GM21423 (cell line): ENCODE data around the gene TCEA2.
"Not testable (repeated sequence)": the region's sequence is repeated elsewhere in the genome, so short reads cannot be mapped to it uniquely, and the experiment has no call there.

Experiments
- ATAC-seq: cut with Tn5 transposase; IDR thresholded peaks from one replicate; pipeline ENCODE4 v1.9.1; 2021; ENCODE audit warnings: mild to moderate bottlenecking, moderate library complexity; ENCODE audit not compliant: unreplicated experiment

Gene TCEA2

DNA sequence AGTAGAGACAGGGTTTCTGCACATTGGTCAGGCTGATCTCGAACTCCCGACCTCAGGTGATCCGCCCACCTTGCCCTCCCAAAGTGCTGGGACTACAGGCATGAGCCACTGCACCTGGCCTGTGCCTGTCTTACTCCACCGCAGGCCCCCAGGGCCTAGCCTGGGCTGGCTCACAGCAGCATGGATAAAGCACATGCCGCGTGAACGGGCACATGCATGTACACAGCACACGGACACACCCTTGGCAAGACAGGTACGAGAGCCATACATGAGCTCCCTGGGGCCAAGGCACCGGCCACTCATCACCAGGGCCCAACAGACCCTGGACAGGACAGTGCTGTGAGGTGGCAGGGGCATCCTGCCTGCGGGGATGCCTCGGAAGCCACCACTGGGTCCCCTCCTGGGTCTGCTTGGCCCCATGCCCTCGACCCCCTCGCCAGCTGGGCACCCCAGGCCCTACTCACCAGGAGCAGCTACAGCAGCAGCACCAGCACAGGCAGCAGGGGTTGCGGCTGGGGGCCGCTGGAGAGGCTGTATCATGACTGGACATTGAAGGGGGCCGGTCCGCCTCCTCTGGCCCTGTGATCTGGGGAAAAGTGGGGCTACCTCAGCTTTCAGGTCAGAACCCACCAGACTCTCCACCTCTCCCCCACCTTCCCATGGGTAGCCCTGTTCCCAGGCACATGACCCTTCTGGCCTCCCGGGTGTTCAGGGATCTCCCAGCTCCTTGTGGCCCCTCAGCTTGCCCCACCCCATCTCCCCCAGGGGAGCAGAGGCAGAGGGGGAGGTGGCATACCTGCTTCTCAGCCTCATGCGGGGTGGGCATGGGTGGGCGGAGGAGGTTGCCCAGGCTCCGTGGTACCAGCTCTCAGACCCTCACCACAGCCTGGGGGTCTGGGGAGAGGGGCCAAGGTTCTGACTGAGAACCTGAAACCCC is 13.3 kb downstream of the TCEA2 start:
- no peak for ATAC-seq

DNA sequence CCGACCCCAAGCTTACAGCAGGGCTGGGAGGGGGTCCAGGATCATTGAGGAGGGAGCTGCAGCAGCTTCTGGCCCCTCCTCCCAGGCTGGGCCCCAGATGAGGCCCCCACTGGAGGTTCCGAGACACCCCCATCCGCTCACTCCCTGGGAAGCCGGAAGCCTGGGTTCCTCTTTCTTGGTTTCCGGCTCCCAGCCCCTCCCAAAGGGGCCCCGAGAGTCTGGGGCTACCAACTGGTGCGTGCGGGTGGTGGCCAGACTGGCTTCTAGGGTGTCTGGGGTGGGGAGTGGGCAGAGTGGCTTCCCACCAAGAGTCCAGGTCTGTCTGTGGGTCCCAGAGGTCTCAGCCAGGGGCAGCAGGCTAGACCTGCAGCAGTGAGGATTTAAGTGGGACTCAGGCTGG is 14.1 kb downstream of the TCEA2 start:
- no peak for ATAC-seq

- ATAC-seq: no peak
Observed at GRCh38 chr20:64077541-64077875, 14.5 kb downstream of the TCEA2 start.

DNA sequence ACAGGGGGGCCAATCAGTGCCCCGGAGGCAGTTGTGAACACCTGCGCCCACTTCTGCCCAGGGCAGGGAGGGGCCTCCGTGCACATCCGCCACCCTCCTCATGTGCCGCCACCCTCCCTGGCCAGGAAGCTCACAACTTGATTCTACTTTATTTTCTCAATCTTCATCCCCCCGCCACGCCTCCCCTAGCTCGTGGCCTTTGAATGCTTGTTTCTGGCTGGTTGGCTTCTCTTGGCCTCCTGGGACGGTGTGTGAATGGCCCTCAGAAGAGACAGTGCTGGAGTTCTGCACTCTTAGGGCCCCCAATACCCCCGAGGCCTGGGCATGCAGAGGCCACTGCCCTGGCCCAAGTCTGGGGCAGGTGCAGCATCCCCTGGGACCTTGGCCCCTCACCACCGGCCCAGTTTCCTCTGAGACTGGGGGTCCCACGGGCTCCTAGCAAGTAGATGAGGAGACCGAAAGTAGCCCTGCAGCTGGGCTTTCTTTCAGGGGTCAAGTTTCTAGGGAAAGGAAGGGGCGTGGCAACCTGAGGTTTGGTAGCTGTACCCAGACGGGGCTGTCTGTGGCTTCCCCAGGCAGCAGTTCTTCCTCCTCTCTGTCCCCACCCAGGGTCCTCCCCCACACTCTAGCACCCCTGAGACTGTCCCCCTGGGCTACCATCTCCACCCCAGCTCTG is 15.0 kb downstream of the TCEA2 start:
- ATAC-seq: no peak

DNA sequence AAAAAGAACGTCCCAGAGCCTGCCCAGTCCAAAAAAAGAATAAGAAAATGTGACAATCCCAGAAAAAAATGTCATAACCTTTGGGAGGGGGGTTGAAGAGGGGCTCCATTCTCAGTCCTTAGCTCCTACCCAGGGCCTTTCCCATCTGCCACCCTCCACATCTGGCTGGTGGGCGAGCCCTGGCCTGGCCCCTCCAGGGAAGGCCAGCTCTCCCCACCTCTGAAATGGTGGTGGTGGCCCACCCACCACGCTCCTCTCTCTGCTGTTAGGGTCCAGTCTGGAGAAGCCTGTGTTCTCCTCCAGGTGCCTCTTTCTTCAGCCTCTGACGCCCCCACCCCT is 15.9 kb downstream of the TCEA2 start:
- ATAC-seq: no peak

DNA sequence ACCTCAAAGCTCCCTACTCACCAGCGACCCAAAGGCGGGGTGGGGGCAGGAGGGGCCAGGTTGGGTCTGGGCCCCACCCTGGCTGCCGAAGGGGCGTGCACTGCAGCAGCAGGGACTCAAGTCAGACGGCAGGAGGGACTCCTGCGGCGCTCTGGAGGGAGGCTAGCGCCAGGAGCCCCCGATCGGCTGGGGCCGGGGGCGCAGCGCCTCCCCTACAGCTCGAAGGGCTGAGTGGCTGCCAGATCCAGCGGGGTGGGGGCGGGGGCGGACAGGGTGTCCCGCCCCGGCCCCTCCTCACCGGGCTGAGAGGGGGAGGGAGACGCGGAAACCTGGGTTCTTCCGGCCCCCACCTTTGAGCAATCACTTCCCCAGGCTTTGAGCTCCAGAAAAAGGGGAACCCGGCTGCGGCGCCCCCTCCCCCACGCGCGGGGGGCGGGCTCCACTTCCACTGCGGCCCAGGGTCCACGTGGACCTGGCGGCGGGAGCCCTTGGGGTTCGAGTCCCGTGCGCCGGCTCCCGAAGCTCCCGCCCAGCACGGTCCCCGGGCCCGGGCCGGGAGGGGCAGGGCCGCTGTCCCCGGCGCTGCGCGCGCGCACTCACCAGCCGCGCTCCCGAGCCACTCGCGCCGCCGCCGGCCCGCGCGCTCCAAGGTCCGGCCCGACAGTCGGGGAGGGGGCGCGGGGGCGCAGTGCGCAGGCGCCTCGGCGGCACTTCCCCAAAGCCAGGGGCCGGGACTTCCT is 16.4 kb downstream of the TCEA2 start, which contains the start of gene RGS19:
Gene RGS19, minus strand, starts transcription at position 246 of the 740 bp plus-strand sequence. CDS start 2,632 bp downstream, outside the sequence.
- ATAC-seq: peak; percentile 34

GRCh38 chr20:64080013-64080812 is 17.2 kb downstream of the TCEA2 start, which contains the start of gene OPRL1:
Gene OPRL1, plus strand, starts transcription at chr20:64080082. Its CDS starts 12,639 bp downstream, at chr20:64092721.
- ATAC-seq: no peak

- ATAC-seq: no peak
Observed at GRCh38 chr20:64080813-64081623, 18.0 kb downstream of the TCEA2 start.

DNA sequence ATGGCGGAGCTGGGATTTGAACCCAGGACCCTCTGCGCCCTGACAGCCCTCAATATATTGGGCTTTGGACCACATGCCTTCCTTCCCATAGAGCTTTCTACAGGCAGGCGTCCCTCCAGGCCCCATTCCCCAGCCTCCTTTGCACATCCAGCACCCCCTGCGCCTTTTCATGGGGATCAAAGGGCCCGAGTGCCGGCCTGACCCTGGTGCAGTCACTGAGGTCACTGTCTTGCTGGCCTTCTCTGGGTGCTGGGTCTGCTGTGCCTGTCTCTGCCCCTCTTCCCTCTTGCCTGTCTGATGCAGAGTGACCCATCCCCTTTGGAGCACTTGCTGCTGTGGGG is 18.6 kb downstream of the TCEA2 start:
- ATAC-seq: no peak

- ATAC-seq: no peak
Observed at GRCh38 chr20:64082126-64082731, 19.2 kb downstream of the TCEA2 start.

DNA sequence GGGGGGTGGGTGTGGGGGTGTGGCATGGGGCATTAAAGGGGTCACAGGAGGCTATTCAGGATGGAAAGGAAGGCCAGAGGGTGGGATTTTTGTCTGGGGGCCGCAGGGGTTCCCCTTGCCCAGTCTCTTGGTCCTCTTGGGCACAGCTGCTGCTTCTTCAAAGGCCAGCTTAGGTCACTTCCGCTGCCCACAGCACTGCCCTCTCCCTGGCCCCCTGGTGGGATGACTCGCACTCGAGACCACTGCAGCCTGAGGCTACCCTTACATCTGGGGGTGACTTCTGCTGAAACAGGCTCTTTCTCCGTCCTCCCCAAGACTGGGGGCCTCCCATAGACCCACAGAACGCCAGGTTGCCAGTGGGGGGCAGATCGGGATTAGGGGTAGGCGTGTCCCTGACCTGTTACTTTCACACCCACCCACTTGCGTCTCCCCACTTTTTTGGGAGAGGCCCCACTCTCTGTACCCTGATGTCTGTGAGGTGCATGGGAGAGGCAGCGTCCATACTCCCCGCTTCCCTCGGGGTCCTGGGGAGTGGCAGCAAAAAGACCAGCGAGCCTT is 19.9 kb downstream of the TCEA2 start:
- no peak for ATAC-seq

- ATAC-seq: no peak
Observed at GRCh38 chr20:64083378-64083803, 20.4 kb downstream of the TCEA2 start.

DNA sequence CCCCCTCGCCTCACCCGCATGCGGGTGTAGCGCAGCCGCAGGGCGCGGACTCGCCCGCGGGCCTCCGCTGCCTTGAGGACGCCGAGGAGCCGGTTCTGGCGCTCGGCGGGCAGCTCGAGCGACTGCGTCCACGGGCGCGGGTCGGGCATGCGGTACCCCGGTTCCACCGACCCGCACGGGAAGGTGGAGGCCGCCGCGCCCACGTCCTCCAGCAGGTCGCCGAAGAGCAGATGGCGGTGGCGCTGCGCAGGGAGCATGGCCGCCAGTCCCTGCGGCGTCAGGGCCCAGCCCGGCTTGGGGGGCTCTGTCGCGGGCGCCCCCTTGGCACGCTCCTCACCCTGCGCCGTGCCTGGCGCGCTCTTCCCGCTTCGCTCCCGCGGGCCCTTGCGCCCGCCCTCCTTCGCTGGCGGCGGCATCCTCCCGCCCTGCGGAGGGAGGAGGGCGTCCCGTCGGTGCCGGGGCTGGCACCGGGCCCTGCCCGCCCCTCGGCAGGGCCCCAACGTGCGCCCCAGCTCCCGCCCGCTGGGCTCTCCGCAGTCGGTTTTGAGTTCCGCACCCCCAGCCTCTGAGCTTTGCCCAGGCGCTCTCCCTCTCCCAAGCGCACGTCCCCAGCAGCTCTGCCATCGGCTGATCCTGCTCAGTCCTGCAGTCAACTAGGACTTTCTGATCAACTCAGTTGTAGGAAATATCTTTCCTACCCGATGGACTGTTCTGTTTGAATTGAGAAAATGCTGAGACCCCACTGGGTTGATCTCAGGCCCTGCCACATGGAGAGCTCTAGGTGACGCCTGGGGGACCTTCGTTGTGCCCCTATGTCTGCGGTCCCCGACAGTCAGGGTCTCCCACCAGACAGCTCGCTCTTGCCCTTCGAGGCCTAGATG is 21.0 kb downstream of the TCEA2 start, which contains the start of gene LKAAEAR1:
Gene LKAAEAR1, minus strand, starts transcription at position 595 of the 881 bp plus-strand sequence. Its CDS starts 179 bp downstream, at position 416.
- ATAC-seq: no peak

- ATAC-seq: no peak
Observed at GRCh38 chr20:64084685-64085152, 21.7 kb downstream of the TCEA2 start.

DNA sequence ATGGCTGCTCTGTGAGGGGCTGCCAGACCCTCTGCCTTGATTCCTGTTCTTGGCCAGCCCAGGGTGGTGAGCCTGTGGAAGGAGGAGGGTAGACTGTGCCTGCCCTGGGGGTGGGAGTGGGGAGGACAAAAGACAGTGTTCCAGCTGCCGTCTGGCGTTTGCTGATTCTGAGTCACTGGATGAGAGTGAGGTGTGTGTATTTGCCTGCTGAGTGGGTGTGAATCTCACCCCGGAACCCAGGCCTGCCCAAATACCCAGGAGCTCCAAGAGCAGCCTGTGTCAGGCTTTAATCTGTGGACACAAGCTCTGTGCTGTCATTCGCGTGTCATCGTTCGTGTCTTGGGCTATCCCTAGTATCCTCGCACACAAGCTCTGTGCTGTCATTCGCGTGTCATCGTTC is 23.8 kb downstream of the TCEA2 start:
- no peak for ATAC-seq

DNA sequence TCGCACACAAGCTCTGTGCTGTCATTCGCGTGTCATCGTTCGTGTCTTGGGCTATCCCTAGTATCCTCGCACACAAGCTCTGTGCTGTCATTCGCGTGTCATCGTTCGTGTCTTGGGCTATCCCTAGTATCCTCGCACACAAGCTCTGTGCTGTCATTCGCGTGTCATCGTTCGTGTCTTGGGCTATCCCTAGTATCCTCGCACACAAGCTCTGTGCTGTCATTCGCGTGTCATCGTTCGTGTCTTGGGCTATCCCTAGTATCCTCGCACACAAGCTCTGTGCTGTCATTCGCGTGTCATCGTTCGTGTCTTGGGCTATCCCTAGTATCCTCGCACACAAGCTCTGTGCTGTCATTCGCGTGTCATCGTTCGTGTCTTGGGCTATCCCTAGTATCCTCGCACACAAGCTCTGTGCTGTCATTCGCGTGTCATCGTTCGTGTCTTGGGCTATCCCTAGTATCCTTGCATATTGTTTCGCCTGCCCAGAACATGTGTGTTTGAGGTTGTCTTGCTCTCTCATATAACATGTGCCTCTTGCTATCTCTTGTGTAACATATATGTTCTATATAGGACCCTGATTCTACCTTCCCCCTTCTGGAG is 24.3 kb downstream of the TCEA2 start:
- ATAC-seq: not testable (repeated sequence)

GRCh38 chr20:64088586-64088985 is 25.6 kb downstream of the TCEA2 start:
- ATAC-seq: not testable (repeated sequence)
